Measurements from ENCODE around the gene DOK1.
"Not testable (repeated sequence)": the region's sequence is repeated elsewhere in the genome, so short reads cannot be mapped to it uniquely, and the experiment has no call there.

The DOK1 gene

GRCh38 chr2:74552914-74553811 lies 1.4 kb upstream of the DOK1 start:
- H3K36me3 ChIP-seq (ENCODE audit: insufficient read depth, low read length) = peaks cover 22% of the 10 kb centered on the region
- no peaks in the 10 kb centered on the region for H3K27me3 ChIP-seq (ENCODE audit: control insufficient read depth, insufficient read depth, low read length)
- peaks cover 55% of the 10 kb centered on the region for H3K4me1 ChIP-seq (ENCODE audit: control insufficient read depth, insufficient read depth, low read length)
- no peaks in the 10 kb centered on the region for H3K9me3 ChIP-seq (replicated peaks; ENCODE audit: low read length)
- H3K4me3 ChIP-seq (ENCODE audit: low read length) = peak overlapping the region; percentile 100
- peak overlapping the region; percentile 98 for H3K4me2 ChIP-seq (ENCODE audit: low read length)
- H3K9ac ChIP-seq (ENCODE audit: low read depth, low read length) = peak overlapping the region; percentile 94

- Histone ChIP-seq H3K4me2 (ENCODE audit: low read length) (peak overlapping the region; percentile 98), H3K9me3 (replicated peaks; ENCODE audit: low read length) (no peaks in the 10 kb centered on the region), H3K4me1 (ENCODE audit: control insufficient read depth, insufficient read depth, low read length) (peaks cover 41% of the 10 kb centered on the region), H3K36me3 (ENCODE audit: insufficient read depth, low read length) (peaks cover 17% of the 10 kb centered on the region), H3K4me3 (ENCODE audit: low read length) (peak overlapping the region; percentile 100), H3K27me3 (ENCODE audit: control insufficient read depth, insufficient read depth, low read length) (no peaks in the 10 kb centered on the region), H3K9ac (ENCODE audit: low read depth, low read length) (peak overlapping the region; percentile 94)
Observed at GRCh38 chr2:74554820-74555531, 456 bp downstream of the DOK1 start.

GRCh38 chr2:74555610-74556103 lies 1.1 kb downstream of the DOK1 start:
- peak overlapping the region; percentile 100 for H3K4me3 ChIP-seq (ENCODE audit: low read length)
- H3K9ac ChIP-seq (ENCODE audit: low read depth, low read length) = peak overlapping the region; percentile 94
- H3K4me1 ChIP-seq (ENCODE audit: control insufficient read depth, insufficient read depth, low read length) = peaks cover 45% of the 10 kb centered on the region
- no peaks in the 10 kb centered on the region for H3K9me3 ChIP-seq (replicated peaks; ENCODE audit: low read length)
- peaks cover 15% of the 10 kb centered on the region for H3K36me3 ChIP-seq (ENCODE audit: insufficient read depth, low read length)
- no peaks in the 10 kb centered on the region for H3K27me3 ChIP-seq (ENCODE audit: control insufficient read depth, insufficient read depth, low read length)
- H3K4me2 ChIP-seq (ENCODE audit: low read length) = peak overlapping the region; percentile 98

- peak overlapping the region; percentile 100 for H3K4me3 ChIP-seq (ENCODE audit: low read length)
- H3K9ac ChIP-seq (ENCODE audit: low read depth, low read length) = no peak overlapping the region
- no peaks in the 10 kb centered on the region for H3K27me3 ChIP-seq (ENCODE audit: control insufficient read depth, insufficient read depth, low read length)
- peak overlapping the region; percentile 98 for H3K4me2 ChIP-seq (ENCODE audit: low read length)
- peaks cover 47% of the 10 kb centered on the region for H3K4me1 ChIP-seq (ENCODE audit: control insufficient read depth, insufficient read depth, low read length)
- peaks cover 15% of the 10 kb centered on the region for H3K36me3 ChIP-seq (ENCODE audit: insufficient read depth, low read length)
- H3K9me3 ChIP-seq (replicated peaks; ENCODE audit: low read length) = no peaks in the 10 kb centered on the region
Observed at GRCh38 chr2:74556159-74556558, 1.6 kb downstream of the DOK1 start.

GRCh38 chr2:74556831-74557370 lies 2.4 kb downstream of the DOK1 start:
- no peaks in the 10 kb centered on the region for H3K9me3 ChIP-seq (replicated peaks; ENCODE audit: low read length)
- H3K9ac ChIP-seq (ENCODE audit: low read depth, low read length) = no peak overlapping the region
- H3K4me1 ChIP-seq (ENCODE audit: control insufficient read depth, insufficient read depth, low read length) = peaks cover 42% of the 10 kb centered on the region
- no peak overlapping the region for H3K4me3 ChIP-seq (ENCODE audit: low read length)
- H3K36me3 ChIP-seq (ENCODE audit: insufficient read depth, low read length) = peaks cover 15% of the 10 kb centered on the region
- no peak overlapping the region for H3K4me2 ChIP-seq (ENCODE audit: low read length)
- no peaks in the 10 kb centered on the region for H3K27me3 ChIP-seq (ENCODE audit: control insufficient read depth, insufficient read depth, low read length)

GRCh38 chr2:74558284-74559230 lies 4.0 kb downstream of the DOK1 start:
- Histone ChIP-seq H3K4me3 (ENCODE audit: low read length) (no peak overlapping the region), H3K27me3 (ENCODE audit: control insufficient read depth, insufficient read depth, low read length) (no peaks in the 10 kb centered on the region), H3K36me3 (ENCODE audit: insufficient read depth, low read length) (peaks cover 15% of the 10 kb centered on the region), H3K9ac (ENCODE audit: low read depth, low read length) (no peak overlapping the region), H3K4me1 (ENCODE audit: control insufficient read depth, insufficient read depth, low read length) (peaks cover 41% of the 10 kb centered on the region), H3K4me2 (ENCODE audit: low read length) (no peak overlapping the region), H3K9me3 (replicated peaks; ENCODE audit: low read length) (no peaks in the 10 kb centered on the region)

GRCh38 chr2:74559912-74560311 lies 5.4 kb downstream of the DOK1 start:
- Histone ChIP-seq H3K4me1 (ENCODE audit: control insufficient read depth, insufficient read depth, low read length) (peaks cover 52% of the 10 kb centered on the region), H3K9me3 (replicated peaks; ENCODE audit: low read length) (no peaks in the 10 kb centered on the region), H3K9ac (ENCODE audit: low read depth, low read length) (no peak overlapping the region), H3K36me3 (ENCODE audit: insufficient read depth, low read length) (peaks cover 15% of the 10 kb centered on the region), H3K4me3 (ENCODE audit: low read length) (no peak overlapping the region), H3K27me3 (ENCODE audit: control insufficient read depth, insufficient read depth, low read length) (no peaks in the 10 kb centered on the region), H3K4me2 (ENCODE audit: low read length) (no peak overlapping the region)

- Histone ChIP-seq H3K4me3 (ENCODE audit: low read length) (no peak overlapping the region), H3K27me3 (ENCODE audit: control insufficient read depth, insufficient read depth, low read length) (no peaks in the 10 kb centered on the region), H3K9me3 (replicated peaks; ENCODE audit: low read length) (no peaks in the 10 kb centered on the region), H3K4me1 (ENCODE audit: control insufficient read depth, insufficient read depth, low read length) (peaks cover 47% of the 10 kb centered on the region), H3K9ac (ENCODE audit: low read depth, low read length) (no peak overlapping the region), H3K4me2 (ENCODE audit: low read length) (no peak overlapping the region), H3K36me3 (ENCODE audit: insufficient read depth, low read length) (peaks cover 15% of the 10 kb centered on the region)
Observed at GRCh38 chr2:74560591-74560990, 6.1 kb downstream of the DOK1 start.

GRCh38 chr2:74561022-74561421 lies 6.5 kb downstream of the DOK1 start:
- not testable (repeated sequence) for H3K9me3 ChIP-seq (replicated peaks; ENCODE audit: low read length); H3K4me2 ChIP-seq (ENCODE audit: low read length); H3K27me3 ChIP-seq (ENCODE audit: control insufficient read depth, insufficient read depth, low read length); H3K4me3 ChIP-seq (ENCODE audit: low read length); H3K9ac ChIP-seq (ENCODE audit: low read depth, low read length)
- Histone ChIP-seq H3K36me3 (ENCODE audit: insufficient read depth, low read length) (peaks cover 15% of the 10 kb centered on the region), H3K4me1 (ENCODE audit: control insufficient read depth, insufficient read depth, low read length) (peaks cover 47% of the 10 kb centered on the region)

GRCh38 chr2:74562126-74562775 lies 7.7 kb downstream of the DOK1 start:
- Histone ChIP-seq H3K4me3 (ENCODE audit: low read length) (no peak overlapping the region), H3K9me3 (replicated peaks; ENCODE audit: low read length) (no peaks in the 10 kb centered on the region), H3K9ac (ENCODE audit: low read depth, low read length) (no peak overlapping the region), H3K27me3 (ENCODE audit: control insufficient read depth, insufficient read depth, low read length) (no peaks in the 10 kb centered on the region), H3K4me2 (ENCODE audit: low read length) (no peak overlapping the region), H3K36me3 (ENCODE audit: insufficient read depth, low read length) (peaks cover 3% of the 10 kb centered on the region), H3K4me1 (ENCODE audit: control insufficient read depth, insufficient read depth, low read length) (peaks cover 55% of the 10 kb centered on the region)
